Hepatocyte (in vitro differentiated cells): ENCODE results near the gene GPR84. TPM values are rescaled to one million over a fixed set of nuclear protein-coding genes. Genes with fewer than 3 reads are reported as not detected.
A peak's percentile ranks its signal among the peaks of the same experiment; 100 is the strongest.

Experiments
- DNase-seq: peaks from one replicate; pipeline ENCODE4 v3.0.0-alpha.2; 2016; ENCODE audit warnings: low spot score
- H2AFZ ChIP-seq: fragments of 200-600 bp; sonication (generic); 2 replicates; pipeline ENCODE4 v1.6.0; 2016; ENCODE audit warnings: antibody characterized with exemption, mild to moderate bottlenecking
- H3K27ac ChIP-seq: fragments of 200-600 bp; sonication (generic); 2 replicates; pipeline ENCODE4 v1.5.1; 2016; ENCODE audit warnings: mild to moderate bottlenecking
- H3K27me3 ChIP-seq: fragments of 200-600 bp; sonication (generic); 2 replicates; pipeline ENCODE4 v1.6.1; 2016
- H3K36me3 ChIP-seq: fragments of 200-600 bp; sonication (generic); replicated peaks from 2 replicates; pipeline ENCODE4 v1.5.1; 2016; ENCODE audit warnings: low read depth; ENCODE audit not compliant: insufficient read depth
- H3K4me1 ChIP-seq: fragments of 200-600 bp; sonication (generic); 2 replicates; pipeline ENCODE4 v1.5.1; 2016; ENCODE audit warnings: mild to moderate bottlenecking, moderate library complexity; ENCODE audit not compliant: insufficient read depth
- H3K4me2 ChIP-seq: fragments of 200-600 bp; sonication (generic); 2 replicates; pipeline ENCODE4 v1.6.0; 2016
- H3K4me3 ChIP-seq: fragments of 200-600 bp; sonication (generic); 2 replicates; pipeline ENCODE4 v1.5.1; 2016; ENCODE audit warnings: mild to moderate bottlenecking
- H3K79me2 ChIP-seq: fragments of 200-600 bp; sonication (generic); 2 replicates; pipeline ENCODE4 v1.6.0; 2017; ENCODE audit warnings: mild to moderate bottlenecking
- H3K9me2 ChIP-seq: fragments of 200-600 bp; sonication (generic); replicated peaks from 2 replicates; pipeline ENCODE4 v1.6.0; 2017; ENCODE audit warnings: mild to moderate bottlenecking; ENCODE audit not compliant: insufficient read depth
- H3K9me3 ChIP-seq: fragments of 200-600 bp; sonication (generic); 2 replicates; pipeline ENCODE4 v1.5.1; 2016; ENCODE audit warnings: low read depth, mild to moderate bottlenecking
- H4K20me1 ChIP-seq: fragments of 200-600 bp; sonication (generic); 2 replicates; pipeline ENCODE4 v1.6.0; 2016; ENCODE audit warnings: mild to moderate bottlenecking; ENCODE audit not compliant: insufficient read depth, poor library complexity, severe bottlenecking
- CTCF ChIP-seq: fragments of 200-600 bp; sonication (generic); IDR thresholded peaks from 2 replicates; pipeline ENCODE4 v1.5.1; 2016; ENCODE audit warnings: antibody characterized with exemption, mild to moderate bottlenecking; ENCODE audit not compliant: poor library complexity
- EZH2 ChIP-seq: fragments of 200-600 bp; sonication (generic); IDR thresholded peaks from 2 replicates; pipeline ENCODE4 v1.6.1; 2016; ENCODE audit warnings: antibody characterized with exemption, mild to moderate bottlenecking, borderline replicate concordance
- EZH2phosphoT487 ChIP-seq: fragments of 200-600 bp; sonication (generic); IDR thresholded peaks from one replicate; pipeline ENCODE4 v1.6.1; 2018; ENCODE audit warnings: antibody characterized with exemption, mild to moderate bottlenecking, low read depth, moderate library complexity; ENCODE audit not compliant: unreplicated experiment, severe bottlenecking
- WGBS: methylation state at CpG from one replicate; pipeline ENCODE4 v1.1.6; 2016; ENCODE audit warnings: low lambda C conversion rate; ENCODE audit errors: missing lambda C conversion rate; 5-methylcytosine and 5-hydroxymethylcytosine counted together
- polyA plus RNA-seq: library from polyadenylated mRNA; unstranded; fragments of >200 nt; fragmentation: Nextera tagmentation; extraction: Ambion mirVana; gene quantifications from 2 replicates; pipeline ENCODE4 v1.2.1, GENCODE V29; 2016
- total RNA-seq: library from RNA; depleted of rRNA; stranded (reverse); fragments of >200 nt; gene quantifications from 2 replicates; pipeline ENCODE4 v1.2.3, GENCODE V29; 2014

Gene GPR84
- total and polyA plus RNA-seq, 2 experiments from 2014 or later = 0.07 TPM; not detected in 1

- Histone ChIP-seq H3K36me3 (no peaks in the 10 kb centered on the region), H4K20me1 (no peaks in the 10 kb centered on the region)
- 94% methylated on average over 2 of the region's 2 CpGs for WGBS
These were observed 36.8 kb upstream of the GPR84 start for GRCh38 chr12:54401119-54401518.

GRCh38 chr12:54398995-54399793 is 34.9 kb upstream of the GPR84 start:
- Histone ChIP-seq H3K36me3 (no peaks in the 10 kb centered on the region), H3K9me3 (no peaks in the 10 kb centered on the region), H3K27me3 (no peaks in the 10 kb centered on the region), H3K4me3 (no peak overlapping the region), H3K4me1 (no peaks in the 10 kb centered on the region), H3K79me2 (no peaks in the 10 kb centered on the region), H3K9me2 (no peaks in the 10 kb centered on the region), H4K20me1 (no peaks in the 10 kb centered on the region), H2AFZ (no peak overlapping the region), H3K4me2 (no peak overlapping the region), H3K27ac (no peak overlapping the region)
- WGBS = 74% methylated on average over 8 of the region's 8 CpGs
- TF ChIP-seq CTCF = peak; percentile 99
- TF ChIP-seq EZH2phosphoT487 = no peak
- no peak for TF ChIP-seq EZH2
- peak; percentile 87 for DNase-seq

More at GRCh38 chr12:54401119-54401518, 36.8 kb upstream of the GPR84 start:
- no peak for DNase-seq
- H3K4me2 ChIP-seq = no peak overlapping the region
- no peaks in the 10 kb centered on the region for H3K9me2 ChIP-seq
- no peak overlapping the region for H3K27ac ChIP-seq
- H3K4me3 ChIP-seq = no peak overlapping the region
- no peak overlapping the region for H2AFZ ChIP-seq
- no peak for TF ChIP-seq CTCF
- TF ChIP-seq EZH2phosphoT487 = no peak
- no peak for TF ChIP-seq EZH2
- no peaks in the 10 kb centered on the region for H3K9me3 ChIP-seq
- H3K4me1 ChIP-seq = no peaks in the 10 kb centered on the region
- H3K79me2 ChIP-seq = no peaks in the 10 kb centered on the region
- no peaks in the 10 kb centered on the region for H3K27me3 ChIP-seq

DNA sequence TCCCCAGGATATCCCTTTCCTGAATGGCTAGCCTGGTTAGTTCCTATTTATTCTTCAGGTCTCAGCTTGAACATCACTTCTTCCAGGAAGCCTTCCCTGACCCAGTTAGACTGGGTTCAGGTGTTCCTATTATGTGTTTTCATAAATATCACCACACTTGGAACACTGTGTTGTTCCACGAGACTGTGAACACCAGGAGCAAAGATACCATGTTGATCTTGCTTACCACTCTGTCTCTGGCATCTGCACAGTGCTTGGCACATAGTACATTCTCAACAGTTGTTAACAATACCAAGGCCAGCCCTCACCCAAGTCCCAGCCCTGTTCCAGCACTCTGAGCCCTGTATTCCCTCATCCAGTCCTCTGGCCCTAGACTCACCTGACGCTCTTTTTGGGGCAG is 33.9 kb upstream of the GPR84 start:
- no peaks in the 10 kb centered on the region for H3K9me2 ChIP-seq
- no peaks in the 10 kb centered on the region for H4K20me1 ChIP-seq
- no peak overlapping the region for H2AFZ ChIP-seq
- no peaks in the 10 kb centered on the region for H3K9me3 ChIP-seq
- H3K36me3 ChIP-seq = no peaks in the 10 kb centered on the region
- no peak for DNase-seq
- no peak overlapping the region for H3K27ac ChIP-seq
- TF ChIP-seq CTCF (no peak), EZH2 (no peak), EZH2phosphoT487 (no peak)
- no peaks in the 10 kb centered on the region for H3K27me3 ChIP-seq
- no peak overlapping the region for H3K4me2 ChIP-seq
- H3K4me3 ChIP-seq = no peak overlapping the region
- 98% methylated on average over 2 of the region's 2 CpGs for WGBS
- H3K4me1 ChIP-seq = no peaks in the 10 kb centered on the region
- H3K79me2 ChIP-seq = no peaks in the 10 kb centered on the region
